Liver (tissue), 3 donors: ENCODE data around the gene PRPH2.

Source experiments
- EGR1 ChIP-seq, 2 donors: IDR thresholded peaks; 2 replicates each; pipeline ENCODE4 v1.6.1; 2016 to 2018; ENCODE audit warnings: antibody characterized with exemption in 2 of 2, low read depth in 2 of 2
- GABPA ChIP-seq, 2 donors: IDR thresholded peaks in 1 of 2; conservative IDR thresholded peaks in 1 of 2; 2 replicates each; pipeline ENCODE4 v1.6.1; 2016; ENCODE audit warnings: antibody characterized with exemption in 2 of 2, mild to moderate bottlenecking in 1 of 2, moderate library complexity in 1 of 2
- JUND ChIP-seq, 2 donors: IDR thresholded peaks; 2 replicates each; pipeline ENCODE4 v1.6.1; 2016; ENCODE audit warnings: antibody characterized with exemption in 2 of 2
- RAD21 ChIP-seq, 2 donors: IDR thresholded peaks; 2 replicates each; pipeline ENCODE4 v1.6.1; 2016; ENCODE audit warnings: antibody characterized with exemption in 2 of 2, mild to moderate bottlenecking in 2 of 2
- RXRA ChIP-seq, 2 donors: IDR thresholded peaks; 2 replicates each; pipeline ENCODE4 v1.6.1; 2017 to 2018; ENCODE audit warnings: antibody characterized with exemption in 2 of 2, mild to moderate bottlenecking in 1 of 2
- SP1 ChIP-seq: IDR thresholded peaks from 2 replicates; pipeline ENCODE4 v1.6.1; 2018; ENCODE audit warnings: antibody characterized with exemption, mild to moderate bottlenecking
- TAF1 ChIP-seq: conservative IDR thresholded peaks from 2 replicates; pipeline ENCODE4 v1.6.1; 2016; ENCODE audit warnings: antibody characterized with exemption, mild to moderate bottlenecking
- YY1 ChIP-seq: IDR thresholded peaks from 2 replicates; pipeline ENCODE4 v1.6.1; 2016; ENCODE audit warnings: antibody characterized with exemption, mild to moderate bottlenecking
- TF ChIP-seq, protein P1 (sequence below): IDR thresholded peaks from 2 replicates; pipeline ENCODE4 v1.6.1; 2016; ENCODE audit warnings: antibody characterized with exemption
- TF ChIP-seq, protein P2 (sequence below): fragments of 150-350 bp; IDR thresholded peaks from 2 replicates; pipeline ENCODE4 v1.5.1; 2017; ENCODE audit warnings: improper control_type of control experiment, low read depth, low read length; ENCODE audit not compliant: missing input control
- TF ChIP-seq, protein P3 (sequence below): IDR thresholded peaks from 2 replicates; pipeline ENCODE4 v1.6.1; 2016; ENCODE audit warnings: antibody characterized with exemption, mild to moderate bottlenecking
- TF ChIP-seq, protein P4 (sequence below): IDR thresholded peaks from 2 replicates; pipeline ENCODE4 v1.6.1; 2016; ENCODE audit warnings: antibody characterized with exemption
- TF ChIP-seq, protein P5 (sequence below): IDR thresholded peaks from 2 replicates; pipeline ENCODE4 v1.6.1; 2016; ENCODE audit warnings: antibody characterized with exemption
- donor health status: healthy.
- donor health status: healthy.

DNA sequence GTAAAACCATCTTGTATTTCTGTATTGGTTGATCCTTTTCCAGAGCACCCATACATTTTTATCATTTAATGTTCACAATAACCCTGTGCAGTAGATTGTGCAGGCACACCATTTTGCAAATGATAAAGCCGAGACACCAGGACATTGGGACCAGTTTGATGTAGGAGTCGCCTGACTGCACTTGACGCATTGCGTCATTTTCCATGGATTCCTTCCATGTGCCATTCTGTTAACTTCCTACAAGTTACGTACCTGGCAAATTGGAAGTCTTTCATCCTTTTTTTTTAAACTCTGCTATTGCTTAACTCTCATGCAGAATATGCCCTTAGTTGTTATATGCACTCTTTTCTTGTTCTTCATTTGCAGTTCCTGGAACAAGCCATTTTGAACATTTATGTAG, 43.0 kb downstream of the PRPH2 start:
- TF ChIP-seq, protein P1, sequence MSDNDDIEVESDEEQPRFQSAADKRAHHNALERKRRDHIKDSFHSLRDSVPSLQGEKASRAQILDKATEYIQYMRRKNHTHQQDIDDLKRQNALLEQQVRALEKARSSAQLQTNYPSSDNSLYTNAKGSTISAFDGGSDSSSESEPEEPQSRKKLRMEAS, result no peak
- TF ChIP-seq, protein P2, sequence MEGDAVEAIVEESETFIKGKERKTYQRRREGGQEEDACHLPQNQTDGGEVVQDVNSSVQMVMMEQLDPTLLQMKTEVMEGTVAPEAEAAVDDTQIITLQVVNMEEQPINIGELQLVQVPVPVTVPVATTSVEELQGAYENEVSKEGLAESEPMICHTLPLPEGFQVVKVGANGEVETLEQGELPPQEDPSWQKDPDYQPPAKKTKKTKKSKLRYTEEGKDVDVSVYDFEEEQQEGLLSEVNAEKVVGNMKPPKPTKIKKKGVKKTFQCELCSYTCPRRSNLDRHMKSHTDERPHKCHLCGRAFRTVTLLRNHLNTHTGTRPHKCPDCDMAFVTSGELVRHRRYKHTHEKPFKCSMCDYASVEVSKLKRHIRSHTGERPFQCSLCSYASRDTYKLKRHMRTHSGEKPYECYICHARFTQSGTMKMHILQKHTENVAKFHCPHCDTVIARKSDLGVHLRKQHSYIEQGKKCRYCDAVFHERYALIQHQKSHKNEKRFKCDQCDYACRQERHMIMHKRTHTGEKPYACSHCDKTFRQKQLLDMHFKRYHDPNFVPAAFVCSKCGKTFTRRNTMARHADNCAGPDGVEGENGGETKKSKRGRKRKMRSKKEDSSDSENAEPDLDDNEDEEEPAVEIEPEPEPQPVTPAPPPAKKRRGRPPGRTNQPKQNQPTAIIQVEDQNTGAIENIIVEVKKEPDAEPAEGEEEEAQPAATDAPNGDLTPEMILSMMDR, result no peak
- no peak for TF ChIP-seq SP1
- no peak for TF ChIP-seq JUND (IDR thresholded peaks at IDR 0.05)
- TF ChIP-seq, protein P3, sequence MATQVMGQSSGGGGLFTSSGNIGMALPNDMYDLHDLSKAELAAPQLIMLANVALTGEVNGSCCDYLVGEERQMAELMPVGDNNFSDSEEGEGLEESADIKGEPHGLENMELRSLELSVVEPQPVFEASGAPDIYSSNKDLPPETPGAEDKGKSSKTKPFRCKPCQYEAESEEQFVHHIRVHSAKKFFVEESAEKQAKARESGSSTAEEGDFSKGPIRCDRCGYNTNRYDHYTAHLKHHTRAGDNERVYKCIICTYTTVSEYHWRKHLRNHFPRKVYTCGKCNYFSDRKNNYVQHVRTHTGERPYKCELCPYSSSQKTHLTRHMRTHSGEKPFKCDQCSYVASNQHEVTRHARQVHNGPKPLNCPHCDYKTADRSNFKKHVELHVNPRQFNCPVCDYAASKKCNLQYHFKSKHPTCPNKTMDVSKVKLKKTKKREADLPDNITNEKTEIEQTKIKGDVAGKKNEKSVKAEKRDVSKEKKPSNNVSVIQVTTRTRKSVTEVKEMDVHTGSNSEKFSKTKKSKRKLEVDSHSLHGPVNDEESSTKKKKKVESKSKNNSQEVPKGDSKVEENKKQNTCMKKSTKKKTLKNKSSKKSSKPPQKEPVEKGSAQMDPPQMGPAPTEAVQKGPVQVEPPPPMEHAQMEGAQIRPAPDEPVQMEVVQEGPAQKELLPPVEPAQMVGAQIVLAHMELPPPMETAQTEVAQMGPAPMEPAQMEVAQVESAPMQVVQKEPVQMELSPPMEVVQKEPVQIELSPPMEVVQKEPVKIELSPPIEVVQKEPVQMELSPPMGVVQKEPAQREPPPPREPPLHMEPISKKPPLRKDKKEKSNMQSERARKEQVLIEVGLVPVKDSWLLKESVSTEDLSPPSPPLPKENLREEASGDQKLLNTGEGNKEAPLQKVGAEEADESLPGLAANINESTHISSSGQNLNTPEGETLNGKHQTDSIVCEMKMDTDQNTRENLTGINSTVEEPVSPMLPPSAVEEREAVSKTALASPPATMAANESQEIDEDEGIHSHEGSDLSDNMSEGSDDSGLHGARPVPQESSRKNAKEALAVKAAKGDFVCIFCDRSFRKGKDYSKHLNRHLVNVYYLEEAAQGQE, result no peak
- no peak for TF ChIP-seq RXRA (IDR thresholded peaks at IDR 0.05)
- TF ChIP-seq, protein P4, sequence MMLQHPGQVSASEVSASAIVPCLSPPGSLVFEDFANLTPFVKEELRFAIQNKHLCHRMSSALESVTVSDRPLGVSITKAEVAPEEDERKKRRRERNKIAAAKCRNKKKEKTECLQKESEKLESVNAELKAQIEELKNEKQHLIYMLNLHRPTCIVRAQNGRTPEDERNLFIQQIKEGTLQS, result no peak
- TF ChIP-seq GABPA (IDR thresholded peaks at IDR 0.05 in 1 of 2, conservative IDR thresholded peaks at IDR 0.05 in 1 of 2), result no peak
- TF ChIP-seq YY1, result no peak
- TF ChIP-seq TAF1, result no peak
- no peak for TF ChIP-seq RAD21 (IDR thresholded peaks at IDR 0.05)
- TF ChIP-seq EGR1 (IDR thresholded peaks at IDR 0.05; ENCODE audit: low read depth in 2 of 2), result no peak
- TF ChIP-seq, protein P5, sequence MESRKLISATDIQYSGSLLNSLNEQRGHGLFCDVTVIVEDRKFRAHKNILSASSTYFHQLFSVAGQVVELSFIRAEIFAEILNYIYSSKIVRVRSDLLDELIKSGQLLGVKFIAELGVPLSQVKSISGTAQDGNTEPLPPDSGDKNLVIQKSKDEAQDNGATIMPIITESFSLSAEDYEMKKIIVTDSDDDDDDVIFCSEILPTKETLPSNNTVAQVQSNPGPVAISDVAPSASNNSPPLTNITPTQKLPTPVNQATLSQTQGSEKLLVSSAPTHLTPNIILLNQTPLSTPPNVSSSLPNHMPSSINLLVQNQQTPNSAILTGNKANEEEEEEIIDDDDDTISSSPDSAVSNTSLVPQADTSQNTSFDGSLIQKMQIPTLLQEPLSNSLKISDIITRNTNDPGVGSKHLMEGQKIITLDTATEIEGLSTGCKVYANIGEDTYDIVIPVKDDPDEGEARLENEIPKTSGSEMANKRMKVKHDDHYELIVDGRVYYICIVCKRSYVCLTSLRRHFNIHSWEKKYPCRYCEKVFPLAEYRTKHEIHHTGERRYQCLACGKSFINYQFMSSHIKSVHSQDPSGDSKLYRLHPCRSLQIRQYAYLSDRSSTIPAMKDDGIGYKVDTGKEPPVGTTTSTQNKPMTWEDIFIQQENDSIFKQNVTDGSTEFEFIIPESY, result no peak
